HG02884 (cell line): ENCODE data around the gene BMF.
"Not testable (repeated sequence)": the region's sequence is repeated elsewhere in the genome, so short reads cannot be mapped to it uniquely, and the experiment has no call there.

ENCODE experiments used
- ATAC-seq: cut with Tn5 transposase; IDR thresholded peaks from one replicate; pipeline ENCODE4 v1.9.1; 2021; ENCODE audit warnings: mild to moderate bottlenecking, moderate library complexity; ENCODE audit not compliant: unreplicated experiment

BMF gene

GRCh38 chr15:40088929-40089755 lies 19.5 kb downstream of the BMF start:
- ATAC-seq = no peak

GRCh38 chr15:40087991-40088928 lies 20.4 kb downstream of the BMF start:
- ATAC-seq = no peak

GRCh38 chr15:40087068-40087810 lies 21.4 kb downstream of the BMF start:
- ATAC-seq = no peak

- ATAC-seq = no peak
Observed at GRCh38 chr15:40085266-40085665, 23.4 kb downstream of the BMF start.

GRCh38 chr15:40084650-40085049 lies 24.0 kb downstream of the BMF start:
- no peak for ATAC-seq

- no peak for ATAC-seq
Observed at GRCh38 chr15:40082195-40082883, 26.3 kb downstream of the BMF start.

- no peak for ATAC-seq
Observed at GRCh38 chr15:40081691-40082194, 26.9 kb downstream of the BMF start.

- ATAC-seq = no peak
Observed at GRCh38 chr15:40080847-40081246, 27.8 kb downstream of the BMF start.

GRCh38 chr15:40080104-40080503 lies 28.6 kb downstream of the BMF start:
- no peak for ATAC-seq

- ATAC-seq = no peak
Observed at GRCh38 chr15:40079456-40079855, 29.2 kb downstream of the BMF start.

GRCh38 chr15:40075298-40076044 lies 33.2 kb downstream of the BMF start:
- ATAC-seq = no peak

- ATAC-seq = not testable (repeated sequence)
Observed at GRCh38 chr15:40074656-40075055, 34.0 kb downstream of the BMF start.

GRCh38 chr15:40073716-40074490 lies 34.8 kb downstream of the BMF start:
- not testable (repeated sequence) for ATAC-seq

GRCh38 chr15:40072216-40072990 lies 36.3 kb downstream of the BMF start:
- ATAC-seq = no peak

GRCh38 chr15:40070608-40071218 lies 38.0 kb downstream of the BMF start:
- no peak for ATAC-seq

- no peak for ATAC-seq
Observed at GRCh38 chr15:40070166-40070557, 38.5 kb downstream of the BMF start.
